OCI-M2 (cell line): Measurements from ENCODE around the gene ARSJ.

Experiments
- DNase-seq: peaks from one replicate; lab custom pipeline; 2025; ENCODE audit not compliant: unreplicated experiment; lab: John Stamatoyannopoulos, UW

Gene ARSJ

DNA sequence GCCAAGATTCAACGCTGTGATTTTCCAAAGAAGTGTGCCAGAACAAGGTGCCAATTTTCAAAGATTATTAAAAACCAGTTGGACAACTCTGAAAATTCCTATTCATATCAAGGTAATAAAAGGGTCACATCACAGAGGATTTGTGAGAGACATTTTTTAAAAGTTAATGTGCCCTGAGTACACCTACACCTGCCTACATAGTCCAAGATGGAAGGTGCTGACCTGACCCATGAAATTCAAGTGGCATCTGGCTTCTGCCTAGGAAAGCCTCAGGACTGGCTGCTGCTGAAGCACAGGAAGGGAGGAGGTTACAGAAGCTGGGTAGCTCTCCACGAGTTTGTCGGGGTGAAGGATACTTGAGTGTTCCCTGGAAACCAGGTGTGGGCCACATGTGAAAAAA, 11.4 kb upstream of the ARSJ start:
- no peak for DNase-seq

GRCh38 chr4:113987382-113987941, 8.0 kb upstream of the ARSJ start:
- DNase-seq, result no peak

- no peak for DNase-seq
Measured at GRCh38 chr4:113982181-113982580, 2.7 kb upstream of the ARSJ start.

DNA sequence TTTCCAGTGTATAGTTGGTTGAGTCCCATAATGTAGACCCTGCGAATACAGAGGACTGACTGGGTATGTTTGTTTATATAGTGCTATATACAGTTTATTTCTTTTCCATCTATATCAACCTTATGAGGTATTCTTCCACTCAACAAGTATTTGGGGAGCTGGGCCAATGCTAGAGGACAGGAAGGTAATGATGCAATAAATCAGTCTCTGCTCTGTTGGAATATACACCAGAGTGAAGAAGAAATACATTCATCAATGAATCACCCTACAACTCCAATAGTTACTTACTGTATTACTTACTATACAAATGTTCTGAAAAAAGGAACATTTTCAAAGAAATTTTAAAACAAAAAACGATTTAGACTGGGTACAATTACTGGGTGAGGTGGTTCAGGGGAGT, 2.1 kb upstream of the ARSJ start:
- no peak for DNase-seq

DNA sequence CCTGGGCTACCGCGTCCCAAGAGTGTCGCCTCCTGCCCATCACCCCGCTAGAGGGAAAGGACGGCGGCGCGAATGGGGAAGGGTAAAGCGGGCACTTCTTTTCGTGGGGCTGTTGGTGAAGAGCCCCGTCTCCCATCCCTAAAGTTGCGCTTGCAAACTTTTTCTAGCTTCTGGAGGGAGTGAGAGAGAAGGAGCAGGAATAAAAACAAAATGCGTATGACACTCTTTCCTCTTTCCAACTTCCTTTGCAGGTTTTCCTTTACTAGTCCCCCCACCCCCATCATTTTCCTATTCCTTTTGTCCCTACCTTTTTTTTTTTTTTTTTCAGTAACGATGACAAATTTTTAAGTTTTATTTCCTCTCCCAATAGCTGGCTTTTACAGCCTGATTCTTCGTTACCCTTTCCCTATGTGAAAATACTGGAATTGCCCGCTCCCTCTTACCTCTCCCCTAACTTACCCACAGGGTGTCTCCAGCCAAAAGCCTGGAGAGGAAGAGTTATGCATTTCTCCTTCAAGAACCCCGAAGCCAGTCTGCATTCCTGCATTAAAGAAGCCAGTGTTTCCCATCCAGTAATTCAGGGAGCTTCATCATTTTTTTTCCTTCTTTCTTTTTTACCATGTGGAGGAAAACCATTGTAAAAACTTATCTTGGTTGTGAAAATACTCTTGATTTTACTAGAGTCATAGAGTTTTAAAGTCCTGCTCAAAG, 613 bp upstream of the ARSJ start:
- no peak for DNase-seq

DNA sequence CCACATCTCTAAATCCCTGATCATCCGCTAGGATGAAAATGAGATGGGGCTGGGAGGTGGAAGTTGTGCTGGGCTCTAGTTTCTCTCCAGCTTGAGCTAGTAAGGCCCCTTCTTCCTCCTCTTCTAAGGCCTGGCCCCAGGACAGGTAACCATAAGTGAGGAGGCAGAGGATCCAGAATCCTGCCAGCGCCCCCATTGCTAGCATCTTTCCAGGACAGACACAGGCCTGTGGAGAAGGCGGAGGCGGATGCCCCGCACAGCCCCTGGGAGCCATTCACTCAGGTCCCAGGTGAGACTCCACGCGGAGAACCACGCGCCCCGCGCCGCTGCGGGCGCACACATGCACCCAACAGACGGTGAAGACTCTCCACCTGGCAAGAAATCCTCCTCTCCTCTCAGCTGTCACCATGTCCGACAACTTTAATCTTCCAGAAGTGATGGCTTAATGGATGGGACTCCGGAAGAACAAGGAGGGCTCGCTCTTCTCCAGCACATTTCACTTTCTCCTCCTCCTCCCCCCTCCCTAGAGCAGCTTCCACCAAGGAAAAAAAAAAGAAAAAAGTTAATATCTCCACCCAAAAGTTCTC, 793 bp downstream of the ARSJ start:
- DNase-seq, result no peak

DNA sequence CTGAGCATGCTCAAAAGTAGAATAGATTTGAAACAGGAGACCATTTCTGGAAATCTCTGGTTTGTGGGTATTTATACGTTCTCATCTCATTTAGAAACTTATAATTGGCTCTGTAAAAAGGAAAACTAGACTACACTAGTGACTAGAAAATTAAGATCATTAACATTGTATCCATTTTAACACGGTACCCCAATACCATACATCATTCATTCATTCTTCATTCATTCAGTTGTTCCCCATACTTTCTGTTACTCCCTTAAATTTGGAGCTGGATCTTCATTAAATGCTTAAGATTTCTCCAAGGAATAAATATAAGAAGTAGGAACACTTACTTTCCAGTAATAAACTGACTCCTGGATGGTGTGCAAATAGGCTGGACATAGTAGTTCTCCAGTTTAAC, 1.3 kb downstream of the ARSJ start:
- no peak for DNase-seq

DNA sequence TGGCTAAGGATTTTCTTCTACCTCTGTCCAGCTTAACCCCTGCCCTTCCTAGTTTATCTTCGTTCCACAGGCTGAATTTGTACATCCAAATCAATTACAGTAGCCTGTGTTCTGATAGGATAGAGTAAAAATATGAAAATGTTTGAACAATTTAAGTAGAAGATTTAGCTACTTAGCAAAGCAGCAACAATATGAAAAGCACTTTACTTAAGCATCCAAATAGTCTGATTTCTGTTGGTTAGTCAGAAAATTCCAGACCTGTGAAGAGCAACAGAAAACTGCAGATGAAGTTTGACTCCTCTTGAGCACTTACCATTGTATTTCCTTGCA, 2.0 kb downstream of the ARSJ start:
- DNase-seq, result no peak

- DNase-seq, result no peak
Measured at GRCh38 chr4:113976741-113977525, 2.5 kb downstream of the ARSJ start.

- no peak for DNase-seq
Measured at GRCh38 chr4:113975578-113975977, 3.9 kb downstream of the ARSJ start.

- no peak for DNase-seq
Measured at GRCh38 chr4:113974467-113974866, 5.0 kb downstream of the ARSJ start.

- no peak for DNase-seq
Measured at GRCh38 chr4:113973345-113973744, 6.1 kb downstream of the ARSJ start.

GRCh38 chr4:113972781-113973180, 6.7 kb downstream of the ARSJ start:
- DNase-seq, result no peak

DNA sequence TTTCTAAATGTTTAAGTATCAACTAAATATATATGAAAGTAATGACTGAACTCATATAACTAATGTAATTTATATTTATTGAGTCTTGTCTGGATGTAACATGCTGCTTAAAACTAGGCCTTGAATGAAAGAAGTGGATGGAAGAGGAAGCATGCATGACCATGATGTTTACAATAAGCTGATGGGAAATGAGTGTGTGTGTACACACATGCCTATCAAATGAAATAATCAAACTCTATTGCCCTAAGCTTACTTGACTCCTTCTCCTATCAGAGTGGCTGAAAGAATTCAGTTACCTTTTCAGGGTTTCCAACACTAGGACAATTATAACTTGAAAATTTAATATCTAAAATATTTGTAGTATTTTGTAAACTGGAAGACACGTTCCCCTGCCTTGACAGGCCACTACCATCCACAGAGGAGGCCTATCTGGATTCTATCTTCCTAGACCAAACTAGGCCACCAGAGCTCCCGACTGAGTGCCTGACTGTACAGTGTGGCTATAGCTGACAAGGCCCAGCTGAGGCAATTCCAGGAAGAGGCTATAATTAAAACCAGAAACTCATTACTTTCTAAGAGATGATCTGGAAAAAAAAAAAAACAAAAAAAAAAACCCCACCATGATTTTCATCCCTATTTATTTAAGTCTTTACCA, 7.6 kb downstream of the ARSJ start:
- no peak for DNase-seq

DNA sequence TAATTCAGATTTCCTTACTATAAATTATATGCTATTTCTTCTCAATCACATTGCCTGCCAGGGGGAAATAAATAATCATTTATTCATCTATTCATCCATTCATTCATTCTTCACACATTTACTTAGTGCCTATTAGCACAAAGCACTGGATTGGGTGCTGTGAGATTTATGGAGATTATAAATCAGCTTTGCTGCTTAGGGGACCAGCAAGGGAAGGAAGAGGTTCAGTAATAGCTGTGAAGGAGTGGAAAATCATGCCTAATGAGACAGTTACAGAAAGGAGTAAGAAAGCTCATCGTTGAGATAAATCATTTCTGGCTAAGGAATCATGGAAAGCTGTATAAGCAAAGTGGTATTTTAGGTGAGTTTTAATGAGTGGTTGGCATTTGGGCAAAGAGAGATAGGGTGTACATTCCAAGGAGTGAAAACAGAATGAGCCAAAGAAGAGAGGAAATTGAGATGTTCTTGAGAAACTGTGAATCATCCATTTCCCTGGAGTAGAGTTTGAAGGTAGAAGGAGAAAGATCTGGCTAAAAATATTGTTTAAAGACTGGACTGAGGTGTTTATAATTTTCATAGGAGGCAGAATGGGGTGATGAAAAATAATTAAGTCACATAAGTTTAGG, 9.6 kb downstream of the ARSJ start:
- no peak for DNase-seq

DNA sequence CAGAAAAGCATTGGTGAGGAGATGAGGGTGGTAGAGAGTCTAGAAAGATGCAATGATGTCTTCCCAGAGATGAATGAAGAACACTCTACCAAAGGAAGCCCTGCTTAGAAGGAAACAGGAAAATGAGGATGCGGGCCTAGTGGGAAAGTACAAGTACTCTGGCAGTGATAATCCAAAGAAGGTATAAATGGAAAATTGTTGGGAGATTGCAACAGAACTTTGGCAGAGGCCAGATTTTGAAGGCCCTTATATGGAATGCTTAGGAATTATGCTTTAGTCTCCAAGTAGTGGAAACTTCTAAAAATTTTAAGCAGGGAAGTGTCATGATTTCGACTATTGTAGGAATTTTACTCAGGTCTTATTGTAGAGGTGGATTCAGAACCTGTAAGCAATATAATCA, 11.0 kb downstream of the ARSJ start:
- DNase-seq, result no peak

DNA sequence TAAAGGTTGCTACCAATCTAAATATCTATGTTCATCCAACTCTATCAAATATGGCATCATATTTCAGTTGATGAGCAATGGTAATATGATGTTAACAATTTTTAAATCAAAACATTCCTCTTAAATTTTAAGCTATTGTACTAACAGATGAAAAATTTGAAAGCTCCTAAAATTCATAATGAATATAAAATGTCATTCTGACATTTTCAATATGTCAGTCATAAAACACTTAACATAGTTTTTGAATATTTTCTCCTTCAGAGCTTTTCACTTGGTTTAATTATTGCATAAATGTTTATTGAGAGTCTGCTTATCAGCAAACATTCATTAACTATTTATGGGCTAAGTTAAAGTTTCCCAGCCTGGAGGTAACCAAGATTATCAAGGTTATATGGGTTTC, 11.8 kb downstream of the ARSJ start:
- no peak for DNase-seq

DNA sequence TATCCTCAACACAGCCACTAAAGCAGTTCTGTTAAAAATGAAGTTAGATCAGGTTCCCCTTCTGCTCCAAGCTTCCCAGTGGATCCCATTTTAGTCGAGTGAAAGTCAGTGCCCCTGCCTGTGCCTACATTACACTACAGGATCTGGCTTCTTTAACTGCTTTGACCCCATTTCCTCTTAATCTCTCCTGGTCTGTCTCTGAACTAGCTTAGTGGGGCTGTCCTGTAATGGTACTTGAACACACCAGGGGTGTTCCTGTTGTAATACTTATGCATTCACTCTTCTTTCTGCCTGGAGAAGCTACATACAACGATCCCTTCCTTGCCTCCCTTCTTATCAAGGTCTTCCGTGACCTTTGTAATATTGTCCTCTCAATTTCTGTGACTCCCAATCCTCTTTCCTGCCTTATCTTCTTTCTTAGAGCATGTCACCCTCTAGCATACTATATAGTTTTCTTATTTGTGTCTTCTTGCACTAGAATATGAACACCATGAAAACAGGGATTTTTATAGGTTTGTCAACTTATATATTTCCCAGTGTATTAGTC, 16.7 kb downstream of the ARSJ start:
- DNase-seq, result no peak

- no peak for DNase-seq
Measured at GRCh38 chr4:113962016-113962347, 17.5 kb downstream of the ARSJ start.

- DNase-seq, result no peak
Measured at GRCh38 chr4:113960684-113961321, 18.6 kb downstream of the ARSJ start.

- DNase-seq, result no peak
Measured at GRCh38 chr4:113959539-113959937, 19.9 kb downstream of the ARSJ start.
